Measurements from ENCODE around the gene CDSN.
"Not testable (repeated sequence)": the region's sequence is repeated elsewhere in the genome, so short reads cannot be mapped to it uniquely, and the experiment has no call there.

The CDSN gene

GRCh38 chr6:31120151-31120915 is at the start of gene CDSN:
Gene CDSN, minus strand, starts transcription at chr6:31120446. Its CDS starts 27 bp downstream, at chr6:31120419.
- no peak for DNase-seq (ENCODE audit: low read depth)
- TF ChIP-seq, protein P1, sequence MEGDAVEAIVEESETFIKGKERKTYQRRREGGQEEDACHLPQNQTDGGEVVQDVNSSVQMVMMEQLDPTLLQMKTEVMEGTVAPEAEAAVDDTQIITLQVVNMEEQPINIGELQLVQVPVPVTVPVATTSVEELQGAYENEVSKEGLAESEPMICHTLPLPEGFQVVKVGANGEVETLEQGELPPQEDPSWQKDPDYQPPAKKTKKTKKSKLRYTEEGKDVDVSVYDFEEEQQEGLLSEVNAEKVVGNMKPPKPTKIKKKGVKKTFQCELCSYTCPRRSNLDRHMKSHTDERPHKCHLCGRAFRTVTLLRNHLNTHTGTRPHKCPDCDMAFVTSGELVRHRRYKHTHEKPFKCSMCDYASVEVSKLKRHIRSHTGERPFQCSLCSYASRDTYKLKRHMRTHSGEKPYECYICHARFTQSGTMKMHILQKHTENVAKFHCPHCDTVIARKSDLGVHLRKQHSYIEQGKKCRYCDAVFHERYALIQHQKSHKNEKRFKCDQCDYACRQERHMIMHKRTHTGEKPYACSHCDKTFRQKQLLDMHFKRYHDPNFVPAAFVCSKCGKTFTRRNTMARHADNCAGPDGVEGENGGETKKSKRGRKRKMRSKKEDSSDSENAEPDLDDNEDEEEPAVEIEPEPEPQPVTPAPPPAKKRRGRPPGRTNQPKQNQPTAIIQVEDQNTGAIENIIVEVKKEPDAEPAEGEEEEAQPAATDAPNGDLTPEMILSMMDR (IDR thresholded peaks at IDR 0.05; ENCODE audit: insufficient read depth, low read depth, low read length, missing control alignments), result no peak

GRCh38 chr6:31169123-31169857 is 49.0 kb upstream of the CDSN start:
- DNase-seq (ENCODE audit: low read depth), result no peak
- TF ChIP-seq, protein P1 (IDR thresholded peaks at IDR 0.05; ENCODE audit: insufficient read depth, low read depth, low read length, missing control alignments), result no peak
- H3K4me3 ChIP-seq (ENCODE audit: low read length), result no peak overlapping the region

More at GRCh38 chr6:31120151-31120915, at the start of gene CDSN:
- H3K4me3 ChIP-seq (ENCODE audit: low read length), result no peak within 1 kb of the TSS

GRCh38 chr6:31168606-31169005 is 48.4 kb upstream of the CDSN start:
- DNase-seq (ENCODE audit: low read depth), result no peak
- TF ChIP-seq, protein P1 (IDR thresholded peaks at IDR 0.05; ENCODE audit: insufficient read depth, low read depth, low read length, missing control alignments), result no peak
- H3K4me3 ChIP-seq (ENCODE audit: low read length), result no peak overlapping the region

- DNase-seq (ENCODE audit: low read depth), result no peak
- TF ChIP-seq, protein P1 (IDR thresholded peaks at IDR 0.05; ENCODE audit: insufficient read depth, low read depth, low read length, missing control alignments), result no peak
- no peak overlapping the region for H3K4me3 ChIP-seq (ENCODE audit: low read length)
Measured at GRCh38 chr6:31165986-31166385, 45.7 kb upstream of the CDSN start.

DNA sequence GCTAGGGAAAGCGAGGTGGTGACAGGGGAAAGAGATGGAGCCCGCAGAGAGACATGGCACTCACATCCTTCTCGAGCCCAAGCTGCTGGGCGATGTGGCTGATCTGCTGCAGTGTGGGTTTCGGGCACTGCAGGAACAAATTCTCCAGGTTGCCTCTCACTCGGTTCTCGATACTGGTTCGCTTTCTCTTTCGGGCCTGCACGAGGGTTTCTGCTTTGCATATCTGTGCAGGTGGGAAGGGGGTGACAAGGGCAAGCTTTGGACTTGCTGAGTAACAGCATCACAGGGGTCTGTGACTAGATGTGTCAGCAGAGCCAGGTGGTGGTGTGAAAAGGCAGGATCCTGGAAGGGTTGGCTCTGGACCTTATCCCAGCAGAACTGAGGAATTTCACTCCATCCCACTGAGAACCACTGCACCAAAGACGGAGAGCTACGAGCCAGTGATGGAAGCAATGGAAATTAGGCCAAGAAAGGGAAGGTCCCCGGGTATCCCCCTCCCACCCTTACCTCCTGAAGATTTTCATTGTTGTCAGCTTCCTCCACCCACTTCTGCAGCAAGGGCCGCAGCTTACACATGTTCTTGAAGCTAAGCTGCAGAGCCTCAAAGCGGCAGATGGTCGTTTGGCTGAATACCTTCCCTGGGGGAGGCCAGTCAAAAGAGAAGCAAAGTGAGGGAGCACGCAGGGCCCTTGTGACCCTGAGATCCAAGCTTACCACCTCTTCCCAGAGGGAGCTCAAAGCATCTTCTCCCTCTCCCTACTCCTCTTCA is 45.0 kb upstream of the CDSN start:
- not testable (repeated sequence) for DNase-seq (ENCODE audit: low read depth)

DNA sequence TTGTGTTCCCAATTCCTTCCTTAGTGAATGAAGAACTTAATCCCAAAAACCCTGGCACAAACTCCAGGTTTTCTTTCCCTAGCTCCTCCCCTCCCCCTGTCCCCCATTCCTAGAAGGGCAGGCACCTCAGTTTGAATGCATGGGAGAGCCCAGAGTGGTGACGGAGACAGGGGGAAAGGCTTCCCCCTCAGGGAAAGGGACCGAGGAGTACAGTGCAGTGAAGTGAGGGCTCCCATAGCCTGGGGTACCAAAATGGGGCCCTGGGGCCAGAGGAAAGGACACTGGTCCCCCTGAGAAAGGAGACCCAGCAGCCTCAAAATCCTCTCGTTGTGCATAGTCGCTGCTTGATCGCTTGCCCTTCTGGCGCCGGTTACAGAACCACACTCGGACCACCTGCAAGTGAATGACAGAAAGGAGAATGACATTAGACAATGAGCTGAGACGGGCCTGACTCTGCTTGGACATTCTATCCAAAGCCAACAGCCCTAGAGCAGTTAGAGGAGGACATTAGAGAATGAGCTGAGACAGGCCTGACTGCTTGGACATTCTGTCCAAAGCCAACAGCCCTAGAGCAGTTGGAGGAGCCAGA is 44.3 kb upstream of the CDSN start:
- DNase-seq (ENCODE audit: low read depth); H3K4me3 ChIP-seq (ENCODE audit: low read length): not testable (repeated sequence)

More for the DNA sequence above, 45.0 kb upstream of the CDSN start:
- not testable (repeated sequence) for H3K4me3 ChIP-seq (ENCODE audit: low read length)

DNA sequence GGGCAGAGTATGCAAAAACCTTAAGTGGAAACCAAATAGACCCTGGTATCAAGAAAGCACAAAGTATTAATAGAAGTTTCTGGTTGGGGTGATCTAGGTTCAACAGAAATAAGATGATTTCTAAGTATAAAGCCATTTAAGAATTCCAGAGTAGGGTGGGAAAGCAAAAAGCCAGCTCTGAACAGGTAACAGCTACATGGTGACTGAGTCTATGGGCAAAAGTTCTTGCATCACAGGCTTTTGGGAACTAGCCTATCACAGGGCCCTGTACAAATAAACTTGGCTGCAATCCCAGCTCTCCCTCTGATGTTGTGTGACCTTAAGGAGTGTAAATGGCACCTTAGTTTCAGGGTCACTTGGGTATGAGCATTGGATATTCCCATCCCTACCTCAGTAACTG is 43.7 kb upstream of the CDSN start:
- TF ChIP-seq, protein P1 (IDR thresholded peaks at IDR 0.05; ENCODE audit: insufficient read depth, low read depth, low read length, missing control alignments), result no peak
- peak; percentile 61 for DNase-seq (ENCODE audit: low read depth)
- no peak overlapping the region for H3K4me3 ChIP-seq (ENCODE audit: low read length)

All from epithelial cell of esophagus (primary cell).